GM19025 (cell line): ENCODE results near the gene COQ9.

ENCODE experiments used
- ATAC-seq: cut with Tn5 transposase; IDR thresholded peaks from one replicate; pipeline ENCODE4 v1.9.1; 2021; ENCODE audit warnings: mild to moderate bottlenecking, low read depth, moderate library complexity; ENCODE audit not compliant: unreplicated experiment

Gene COQ9

GRCh38 chr16:57509231-57509923, 62.1 kb downstream of the COQ9 start:
- no peak for ATAC-seq

- no peak for ATAC-seq
Observed at GRCh38 chr16:57510016-57510871, 63.0 kb downstream of the COQ9 start.
